GM21526 (cell line): ENCODE results near the gene ERC2.
"Not testable (repeated sequence)": the region's sequence is repeated elsewhere in the genome, so short reads cannot be mapped to it uniquely, and the experiment has no call there.

Experiments used
- ATAC-seq: cut with Tn5 transposase; IDR thresholded peaks from one replicate; pipeline ENCODE4 v1.9.1; 2021; ENCODE audit warnings: moderate library complexity; ENCODE audit not compliant: unreplicated experiment, low FRiP score

ERC2 gene

GRCh38 chr3:56468184-56469106 is at the start of gene ERC2:
TSS of gene ERC2 (minus strand) at chr3:56468467.
- no peak for ATAC-seq

DNA sequence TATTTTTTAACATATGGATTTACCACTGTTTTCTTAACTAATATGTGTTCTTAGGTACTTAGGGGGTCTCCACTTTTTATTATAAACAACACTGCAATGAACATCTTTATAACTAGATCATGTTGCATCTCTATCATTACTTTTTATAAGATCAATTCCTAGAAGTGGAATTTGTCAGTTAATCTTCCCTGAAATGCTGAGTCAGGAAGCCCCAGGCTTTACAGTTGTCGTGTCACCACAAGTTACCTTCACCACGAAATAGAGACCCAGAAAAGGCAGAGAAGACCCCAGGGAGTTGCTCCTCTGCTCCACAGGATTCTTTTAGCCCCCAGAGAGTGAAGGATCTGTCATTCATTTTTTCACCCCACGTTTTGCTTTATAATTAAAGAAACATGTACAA is 34.5 kb upstream of the ERC2 start:
- ATAC-seq, result no peak

- not testable (repeated sequence) for ATAC-seq
Measured at GRCh38 chr3:56496376-56496775, 28.1 kb upstream of the ERC2 start.

GRCh38 chr3:56494679-56495322 is 26.5 kb upstream of the ERC2 start:
- peak; percentile 96 for ATAC-seq

DNA sequence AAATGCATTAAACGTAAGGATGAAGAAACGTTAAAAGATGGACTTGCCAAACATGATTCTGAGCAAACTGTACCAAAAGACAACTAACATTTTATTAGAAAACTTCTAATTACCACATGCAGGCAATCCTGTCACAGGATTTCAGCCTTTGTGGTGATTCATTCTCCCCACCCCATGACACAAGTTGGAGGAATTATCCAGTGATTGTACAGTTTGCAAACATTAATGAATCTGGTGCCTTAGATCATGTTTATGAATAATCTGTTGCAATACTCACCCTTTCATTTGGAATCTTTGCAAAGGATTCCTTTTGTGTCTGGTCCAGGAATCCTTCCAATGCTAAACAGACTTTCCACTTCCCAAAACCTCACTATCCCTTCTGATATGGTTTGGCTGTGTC is 23.3 kb upstream of the ERC2 start:
- ATAC-seq, result no peak

GRCh38 chr3:56488812-56489600 is 20.7 kb upstream of the ERC2 start:
- ATAC-seq, result no peak

DNA sequence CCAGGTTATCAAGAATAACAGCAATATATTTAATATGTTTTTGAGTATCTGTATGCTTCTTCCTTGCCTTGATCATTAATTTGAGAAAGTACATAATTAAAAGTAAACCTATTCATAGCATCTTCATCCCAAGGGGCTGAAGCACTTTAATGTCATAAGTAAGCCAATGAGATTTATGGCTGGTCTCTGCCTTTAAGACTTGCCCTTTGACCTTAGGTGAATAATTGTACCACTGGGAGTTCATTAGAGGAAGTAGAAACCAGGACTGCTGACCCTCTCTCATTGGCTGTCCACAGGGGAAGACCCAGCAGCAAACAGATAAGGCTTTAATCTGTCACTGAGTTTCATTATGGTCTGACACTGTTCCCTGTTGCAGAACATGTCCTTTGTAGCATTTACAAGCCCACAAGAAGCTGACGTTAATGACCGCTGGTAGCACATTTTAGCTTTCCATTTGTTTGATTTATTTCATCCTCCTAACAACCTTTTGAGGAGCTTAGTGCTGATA is 16.3 kb upstream of the ERC2 start:
- no peak for ATAC-seq

DNA sequence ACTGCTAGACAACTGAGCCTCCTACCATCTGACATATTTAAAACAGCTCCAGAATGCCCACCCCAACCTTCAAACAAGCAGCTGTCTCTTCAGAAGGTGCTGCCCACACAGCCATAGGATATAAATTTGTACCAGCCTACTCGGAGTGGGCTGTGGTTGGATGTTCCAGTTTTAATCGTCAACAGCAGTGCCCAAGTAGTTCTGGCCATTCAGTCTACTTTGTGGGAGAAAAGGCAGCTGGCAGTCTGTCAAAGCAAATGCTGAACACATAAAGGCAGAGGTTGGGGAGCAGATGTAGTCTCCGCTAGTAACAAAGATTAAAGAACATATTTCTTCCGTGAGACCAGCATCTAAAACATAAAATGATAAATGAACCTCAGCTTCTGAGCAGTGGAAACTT is 15.9 kb upstream of the ERC2 start:
- ATAC-seq, result no peak

DNA sequence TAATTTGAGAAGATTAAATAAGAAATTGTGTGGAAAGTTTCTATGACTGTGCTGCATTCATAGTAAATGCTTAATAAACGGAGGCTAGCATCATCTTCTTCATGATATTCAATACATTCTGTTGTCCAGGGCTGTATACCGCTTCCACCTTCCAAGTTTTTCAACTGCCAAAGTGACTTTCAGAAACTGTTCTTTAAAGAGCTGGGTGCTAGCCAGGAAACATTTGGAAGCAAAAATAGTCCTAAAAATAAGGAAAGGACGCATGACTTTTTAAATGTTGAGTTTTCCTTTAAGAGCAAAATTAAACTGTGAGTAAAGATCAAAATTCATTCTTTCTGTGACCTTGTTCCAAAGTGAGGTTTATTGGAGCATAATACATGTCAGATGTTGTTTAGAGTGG is 9.4 kb upstream of the ERC2 start:
- no peak for ATAC-seq

- ATAC-seq, result no peak
Measured at GRCh38 chr3:56476771-56477170, 8.5 kb upstream of the ERC2 start.

DNA sequence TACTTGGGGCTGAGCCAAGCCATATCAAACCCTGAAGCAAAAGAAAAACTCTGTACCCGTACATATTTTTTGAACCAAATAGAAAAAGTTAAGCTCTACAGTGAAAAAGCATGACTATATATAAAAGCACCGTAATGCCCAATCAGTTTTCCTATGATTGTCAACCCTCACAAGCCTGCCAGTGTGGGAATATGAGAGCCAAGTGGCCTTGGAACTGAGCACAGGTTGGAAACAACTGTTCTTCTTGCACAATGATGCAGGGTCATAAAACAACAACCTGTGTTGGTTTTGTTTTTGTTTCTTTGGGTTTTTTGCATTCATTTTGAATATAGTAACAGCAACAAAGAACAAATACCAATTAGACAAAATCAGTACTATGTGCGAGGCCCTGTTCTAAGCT is 3.5 kb upstream of the ERC2 start:
- ATAC-seq, result no peak

DNA sequence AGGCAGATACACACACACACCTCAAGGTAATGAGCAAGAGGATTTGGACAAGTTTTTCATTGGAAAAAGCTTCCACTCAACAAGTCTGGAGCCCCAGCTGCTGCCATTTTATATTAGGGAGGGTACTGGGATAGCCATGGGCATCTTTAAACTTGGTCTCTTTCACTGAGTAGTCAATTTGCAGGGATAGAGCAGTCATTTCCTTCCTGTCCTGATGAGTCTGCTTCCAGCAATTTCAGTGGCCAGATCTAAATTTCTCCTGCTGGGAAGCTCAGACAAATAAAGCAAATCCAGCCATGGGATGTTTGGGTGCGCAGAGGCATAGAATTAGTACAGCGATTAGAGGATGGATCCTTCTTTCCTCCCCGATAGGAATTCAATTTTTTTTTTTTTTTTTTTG is 874 bp upstream of the ERC2 start:
- ATAC-seq, result no peak

- ATAC-seq, result no peak
Measured at GRCh38 chr3:56467801-56468183, 475 bp downstream of the ERC2 start.

DNA sequence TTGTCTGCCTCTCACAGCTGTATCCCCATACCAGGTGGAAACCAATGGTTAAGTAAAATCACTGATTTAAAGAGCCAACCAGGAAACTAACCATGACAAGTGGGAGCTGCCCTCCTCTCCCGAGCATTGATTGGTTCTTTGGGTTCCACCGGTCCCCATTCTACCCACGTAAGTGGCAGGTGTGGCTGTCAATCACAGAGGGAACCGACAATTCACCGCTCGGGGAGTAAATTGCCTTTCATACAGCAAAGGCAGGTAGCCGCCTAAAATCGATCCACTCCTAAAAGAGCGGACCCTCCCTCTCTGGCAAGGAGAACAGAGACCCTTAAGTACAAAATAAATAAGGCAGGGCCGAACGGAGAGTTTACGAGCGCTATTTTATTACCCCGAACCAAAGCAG is 1.2 kb downstream of the ERC2 start:
- peak; percentile 58 for ATAC-seq

- ATAC-seq, result no peak
Measured at GRCh38 chr3:56459719-56460118, 8.5 kb downstream of the ERC2 start.

DNA sequence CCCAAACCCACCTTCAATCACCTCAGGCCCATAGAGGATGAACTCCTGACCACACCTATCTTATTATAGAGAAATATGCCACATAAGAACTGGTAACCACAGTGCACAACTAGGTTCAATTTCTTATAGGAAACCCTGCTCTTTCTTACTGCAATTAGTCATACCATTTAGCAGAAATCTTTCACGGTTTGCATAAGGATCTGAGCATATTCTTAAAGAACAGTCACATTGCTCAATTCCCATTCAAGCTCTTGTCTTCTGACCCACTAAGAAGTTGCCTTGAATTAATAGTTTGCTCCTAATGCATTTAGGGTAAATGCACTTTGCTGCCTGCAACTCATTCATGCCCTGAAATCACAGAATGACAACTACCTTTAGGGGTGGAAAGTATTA is 9.2 kb downstream of the ERC2 start:
- no peak for ATAC-seq

DNA sequence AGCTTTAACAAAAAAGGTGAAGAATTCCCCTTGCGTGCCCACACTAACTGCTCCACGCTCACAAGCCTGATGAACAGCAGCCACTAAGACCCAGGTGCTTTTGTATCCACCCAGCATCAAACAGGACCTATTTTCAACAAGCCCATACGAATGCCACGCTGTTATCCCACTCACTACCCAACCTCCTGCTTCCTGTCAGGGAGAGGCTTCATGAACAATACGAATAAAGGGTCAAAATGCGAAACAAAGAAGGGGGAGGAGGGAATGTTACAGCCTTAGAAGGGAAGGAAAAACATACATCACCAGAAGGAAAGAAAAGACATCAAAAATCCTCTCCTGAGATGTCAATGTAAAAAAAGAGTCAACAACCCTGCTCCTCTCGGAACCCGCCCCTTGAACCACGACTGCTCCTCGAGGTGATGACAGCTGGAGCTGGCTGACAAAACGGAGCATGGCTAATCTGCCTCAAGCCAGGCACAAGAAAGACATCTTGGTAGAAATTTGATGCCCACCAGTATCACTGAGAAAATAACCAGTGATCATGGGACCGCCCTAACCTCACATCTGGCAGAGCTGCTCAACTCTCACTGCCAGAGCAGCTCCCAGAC is 9.7 kb downstream of the ERC2 start:
- ATAC-seq, result no peak

GRCh38 chr3:56456117-56456516 is 12.2 kb downstream of the ERC2 start:
- ATAC-seq, result no peak

DNA sequence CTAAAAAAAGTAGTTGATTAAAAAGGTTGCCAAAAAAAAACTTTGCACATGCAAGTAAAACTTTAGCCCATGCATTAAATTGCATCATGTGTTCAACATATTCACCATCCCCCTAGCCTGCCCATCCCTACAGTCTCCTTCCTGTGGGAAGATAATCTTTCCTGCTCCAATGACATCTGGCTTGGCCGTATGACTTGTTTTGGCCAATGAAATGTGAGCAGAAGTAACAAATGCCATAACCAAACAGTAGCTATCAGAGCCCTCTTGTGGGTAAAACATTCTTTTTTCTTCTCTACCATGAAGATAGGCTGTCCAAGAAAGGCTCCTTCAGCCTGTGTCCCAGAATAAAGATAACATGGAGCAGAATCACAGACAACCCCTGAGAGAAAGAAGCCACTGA is 15.3 kb downstream of the ERC2 start:
- ATAC-seq, result no peak

DNA sequence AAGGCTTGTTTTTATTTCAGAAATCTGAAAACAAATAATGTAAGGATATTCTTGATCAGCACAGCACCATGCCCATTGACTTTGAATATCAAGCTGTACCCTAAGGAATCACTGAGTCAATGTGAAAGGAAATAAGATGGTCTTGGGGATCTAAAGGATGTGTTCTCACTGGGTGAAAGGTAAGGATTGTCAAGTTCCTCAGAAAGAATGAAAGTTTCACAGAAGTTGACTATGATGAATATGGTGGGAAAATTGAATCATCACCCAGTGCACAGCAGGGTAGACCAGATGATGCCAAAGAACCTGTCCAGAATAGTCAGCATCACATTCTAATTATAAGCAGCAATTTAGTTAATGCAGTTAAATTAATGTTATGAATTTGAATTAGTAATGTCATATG is 16.2 kb downstream of the ERC2 start:
- no peak for ATAC-seq

- ATAC-seq, result no peak
Measured at GRCh38 chr3:56443372-56443771, 24.9 kb downstream of the ERC2 start.
